Measurements from ENCODE around the gene KRR1.
"Not testable (repeated sequence)": the region's sequence is repeated elsewhere in the genome, so short reads cannot be mapped to it uniquely, and the experiment has no call there.

Gene KRR1

DNA sequence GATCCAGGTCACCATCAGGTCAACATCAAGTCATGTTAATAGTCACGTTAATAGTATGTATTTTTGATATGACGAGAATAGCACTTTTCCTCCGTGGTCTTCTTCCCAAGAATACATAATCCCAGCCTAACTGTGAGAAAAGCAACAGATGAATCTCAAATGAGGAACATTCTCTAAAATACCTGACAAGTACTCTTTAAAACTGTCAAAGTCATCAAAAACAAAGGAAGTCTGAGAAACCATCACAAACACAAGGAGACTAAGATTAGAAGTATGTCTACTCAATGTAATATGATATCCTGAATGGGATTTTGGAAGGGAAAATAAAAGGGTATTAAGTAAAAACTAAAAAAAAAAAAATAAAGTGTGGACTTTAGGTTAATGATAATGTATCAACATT, 67.7 kb downstream of the KRR1 start:
- Histone ChIP-seq H3K9me3 (ENCODE audit: control insufficient read depth, insufficient read depth, low read length) (peaks cover 5% of the 10 kb centered on the region; the same call in 1 of the 2 replicates), H3K4me1 (ENCODE audit: insufficient read depth, low read length) (no peaks in the 10 kb centered on the region), H3K9ac (ENCODE audit: low read depth, low read length) (no peak overlapping the region), H3K36me3 (ENCODE audit: insufficient read depth, low read length) (no peaks in the 10 kb centered on the region)

DNA sequence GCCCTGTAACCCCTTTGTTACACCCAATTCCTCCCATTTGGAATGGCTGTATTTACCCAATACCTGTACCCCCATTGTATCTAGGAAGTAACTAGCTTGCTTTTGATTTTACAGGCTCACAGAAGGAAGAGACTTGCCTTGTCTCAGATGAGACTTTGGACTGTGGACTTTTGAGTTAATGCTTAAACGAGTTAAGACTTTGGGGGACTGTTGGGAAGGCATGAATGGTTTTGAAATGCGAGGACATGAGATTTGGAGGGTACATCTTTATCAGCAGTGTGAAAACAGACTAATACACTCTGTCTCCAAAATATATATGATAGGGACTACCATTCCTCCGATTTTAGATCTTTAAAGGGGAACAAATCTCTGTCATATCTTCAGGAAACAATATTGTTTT, 69.0 kb downstream of the KRR1 start:
- H3K9me3 ChIP-seq (ENCODE audit: control insufficient read depth, insufficient read depth, low read length); H3K4me1 ChIP-seq (ENCODE audit: insufficient read depth, low read length); H3K9ac ChIP-seq (ENCODE audit: low read depth, low read length); H3K36me3 ChIP-seq (ENCODE audit: insufficient read depth, low read length): not testable (repeated sequence)

GRCh38 chr12:75441687-75442449, 69.5 kb downstream of the KRR1 start:
- H3K36me3 ChIP-seq (ENCODE audit: insufficient read depth, low read length); H3K4me1 ChIP-seq (ENCODE audit: insufficient read depth, low read length); H3K9me3 ChIP-seq (ENCODE audit: control insufficient read depth, insufficient read depth, low read length): not testable (repeated sequence)

More at GRCh38 chr12:75441687-75442449, 69.5 kb downstream of the KRR1 start:
- not testable (repeated sequence) for H3K9ac ChIP-seq (ENCODE audit: low read depth, low read length)
